NCI-H2107 treated with DMSO at 0.1 percent for 48 hours (cell line): Measurements from ENCODE around the gene PIAS2.
A peak's percentile ranks its signal among the peaks of the same experiment; 100 is the strongest.
"Not testable (repeated sequence)": the region's sequence is repeated elsewhere in the genome, so short reads cannot be mapped to it uniquely, and the experiment has no call there.

Experiments
- DNase-seq: peaks from one replicate; lab custom pipeline; 2025; ENCODE audit not compliant: unreplicated experiment; lab: John Stamatoyannopoulos, UW

PIAS2 gene, protein sequence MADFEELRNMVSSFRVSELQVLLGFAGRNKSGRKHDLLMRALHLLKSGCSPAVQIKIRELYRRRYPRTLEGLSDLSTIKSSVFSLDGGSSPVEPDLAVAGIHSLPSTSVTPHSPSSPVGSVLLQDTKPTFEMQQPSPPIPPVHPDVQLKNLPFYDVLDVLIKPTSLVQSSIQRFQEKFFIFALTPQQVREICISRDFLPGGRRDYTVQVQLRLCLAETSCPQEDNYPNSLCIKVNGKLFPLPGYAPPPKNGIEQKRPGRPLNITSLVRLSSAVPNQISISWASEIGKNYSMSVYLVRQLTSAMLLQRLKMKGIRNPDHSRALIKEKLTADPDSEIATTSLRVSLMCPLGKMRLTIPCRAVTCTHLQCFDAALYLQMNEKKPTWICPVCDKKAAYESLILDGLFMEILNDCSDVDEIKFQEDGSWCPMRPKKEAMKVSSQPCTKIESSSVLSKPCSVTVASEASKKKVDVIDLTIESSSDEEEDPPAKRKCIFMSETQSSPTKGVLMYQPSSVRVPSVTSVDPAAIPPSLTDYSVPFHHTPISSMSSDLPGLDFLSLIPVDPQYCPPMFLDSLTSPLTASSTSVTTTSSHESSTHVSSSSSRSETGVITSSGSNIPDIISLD

DNA sequence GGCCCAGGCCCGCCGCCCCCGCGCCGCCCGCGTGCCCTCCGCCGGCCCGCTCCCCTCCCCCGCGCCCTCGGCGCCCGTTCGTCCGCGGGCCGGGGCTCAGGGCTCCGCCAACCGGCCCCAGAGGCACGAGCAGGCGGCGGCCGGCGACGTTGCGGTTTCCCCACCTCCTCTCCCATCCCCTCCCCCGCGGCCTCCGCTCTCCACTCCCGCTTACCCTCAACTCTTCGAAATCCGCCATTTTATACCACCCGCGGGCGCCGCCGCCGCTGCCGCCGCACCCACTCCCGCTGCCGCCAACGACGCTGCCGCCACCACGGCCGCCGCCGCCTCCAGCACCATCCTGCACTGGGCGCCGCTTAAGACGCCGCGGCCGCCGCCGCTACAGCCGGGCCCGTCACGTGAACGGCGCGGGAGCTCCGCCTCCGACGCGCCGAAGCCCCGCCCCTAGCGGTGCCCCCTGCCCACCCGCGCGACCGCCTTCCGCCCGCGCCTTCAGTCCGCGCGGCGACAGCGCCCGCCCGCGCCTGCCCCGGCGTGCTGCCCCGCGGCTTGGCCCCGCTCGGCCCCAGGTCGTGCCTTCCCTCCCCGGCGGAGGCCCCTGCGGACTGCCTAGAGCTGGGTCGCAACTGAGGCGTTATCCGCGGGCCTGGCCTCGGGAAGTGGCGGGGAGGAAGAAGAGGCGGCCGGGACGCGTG lies at the start of gene PIAS2, which contains the start of gene KATNAL2:
Gene PIAS2 (minus strand): TSS at position 400 of the 695 bp plus-strand sequence. CDS start 162 bp downstream, at position 238.
Gene KATNAL2 (plus strand): TSS at position 495 of the 695 bp plus-strand sequence. CDS start 29,271 bp downstream, outside the sequence.
- peak; percentile 77 for DNase-seq

DNA sequence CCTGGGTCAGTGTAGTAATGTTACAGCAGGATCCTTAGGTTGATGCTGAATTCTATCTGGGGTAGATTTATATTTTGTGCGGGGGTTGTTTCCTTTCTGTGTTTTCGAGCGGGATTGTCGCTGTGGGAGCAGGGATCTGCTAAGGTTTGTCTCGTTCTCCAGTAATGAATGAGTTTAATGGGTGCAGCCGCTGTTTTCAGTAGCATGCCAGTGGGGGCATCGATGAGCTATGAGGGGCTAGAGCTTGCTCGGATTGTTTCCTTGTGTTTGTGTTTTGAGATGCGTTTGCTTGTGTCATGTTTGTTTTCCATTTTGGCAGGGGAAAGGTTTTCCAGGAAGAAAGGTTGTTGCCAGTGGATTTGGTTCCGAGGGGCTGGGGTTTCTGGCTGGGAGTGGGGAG lies 49.0 kb upstream of the PIAS2 start:
- not testable (repeated sequence) for DNase-seq

GRCh38 chr18:46964579-46965293 lies 47.4 kb upstream of the PIAS2 start:
- not testable (repeated sequence) for DNase-seq

GRCh38 chr18:46963656-46964578 lies 46.6 kb upstream of the PIAS2 start:
- not testable (repeated sequence) for DNase-seq

- no peak for DNase-seq
Measured at GRCh38 chr18:46958209-46958608, 40.9 kb upstream of the PIAS2 start.

DNA sequence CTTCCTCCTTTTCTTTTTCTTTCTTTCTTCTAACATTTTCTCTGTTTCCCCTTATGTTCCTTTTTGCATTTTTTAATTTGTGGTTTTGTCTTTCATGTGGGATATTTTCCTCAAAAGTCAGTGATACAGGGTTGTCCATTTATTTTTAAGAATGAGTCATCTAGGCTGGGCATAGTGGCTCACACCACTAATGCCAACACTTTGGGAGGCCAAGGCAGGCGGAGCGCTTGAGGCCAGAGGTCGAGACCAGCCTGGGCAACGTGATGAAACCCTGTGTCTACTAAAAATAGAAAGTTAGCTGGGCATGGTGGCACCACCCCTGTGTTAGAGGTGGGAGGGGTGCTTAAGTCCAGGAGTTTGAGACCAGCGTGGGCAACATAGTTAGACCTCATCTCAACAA lies 35.9 kb upstream of the PIAS2 start:
- no peak for DNase-seq

- peak; percentile 12 for DNase-seq
Measured at GRCh38 chr18:46950064-46950656, 32.9 kb upstream of the PIAS2 start.

GRCh38 chr18:46946656-46947282 lies 29.5 kb upstream of the PIAS2 start:
- DNase-seq: peak; percentile 85

- DNase-seq: no peak
Measured at GRCh38 chr18:46942646-46943045, 25.3 kb upstream of the PIAS2 start.

DNA sequence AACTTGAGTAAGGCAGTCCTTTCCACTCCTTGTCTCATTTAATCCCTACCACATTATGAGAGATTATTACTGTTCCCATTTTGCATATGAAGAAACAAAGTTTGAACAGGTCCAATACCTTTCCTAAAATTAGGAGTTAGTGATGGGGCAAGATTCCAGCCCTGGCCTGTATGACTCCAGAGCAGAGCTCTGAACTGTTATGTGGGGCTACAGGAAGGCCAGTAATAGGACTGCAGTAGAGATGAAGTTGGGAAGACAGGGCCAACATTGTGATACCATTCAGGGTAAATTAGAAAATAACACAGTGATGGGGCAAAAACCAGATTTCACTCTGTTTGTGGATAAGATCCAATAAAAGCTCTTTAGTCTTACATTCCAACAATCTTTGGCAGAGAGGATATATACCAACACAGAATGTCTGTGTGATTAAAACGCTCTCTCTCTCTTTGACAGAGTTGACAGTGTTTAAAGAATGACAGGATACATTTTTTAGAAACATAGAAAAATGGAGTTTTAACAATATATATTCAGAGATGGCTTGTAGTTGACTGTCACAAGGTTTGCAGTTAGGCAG lies 22.8 kb upstream of the PIAS2 start:
- DNase-seq: no peak

GRCh38 chr18:46939337-46939963 lies 22.1 kb upstream of the PIAS2 start:
- no peak for DNase-seq

GRCh38 chr18:46920653-46921052 lies 3.3 kb upstream of the PIAS2 start:
- no peak for DNase-seq

GRCh38 chr18:46920067-46920466 lies 2.8 kb upstream of the PIAS2 start:
- DNase-seq: no peak

DNA sequence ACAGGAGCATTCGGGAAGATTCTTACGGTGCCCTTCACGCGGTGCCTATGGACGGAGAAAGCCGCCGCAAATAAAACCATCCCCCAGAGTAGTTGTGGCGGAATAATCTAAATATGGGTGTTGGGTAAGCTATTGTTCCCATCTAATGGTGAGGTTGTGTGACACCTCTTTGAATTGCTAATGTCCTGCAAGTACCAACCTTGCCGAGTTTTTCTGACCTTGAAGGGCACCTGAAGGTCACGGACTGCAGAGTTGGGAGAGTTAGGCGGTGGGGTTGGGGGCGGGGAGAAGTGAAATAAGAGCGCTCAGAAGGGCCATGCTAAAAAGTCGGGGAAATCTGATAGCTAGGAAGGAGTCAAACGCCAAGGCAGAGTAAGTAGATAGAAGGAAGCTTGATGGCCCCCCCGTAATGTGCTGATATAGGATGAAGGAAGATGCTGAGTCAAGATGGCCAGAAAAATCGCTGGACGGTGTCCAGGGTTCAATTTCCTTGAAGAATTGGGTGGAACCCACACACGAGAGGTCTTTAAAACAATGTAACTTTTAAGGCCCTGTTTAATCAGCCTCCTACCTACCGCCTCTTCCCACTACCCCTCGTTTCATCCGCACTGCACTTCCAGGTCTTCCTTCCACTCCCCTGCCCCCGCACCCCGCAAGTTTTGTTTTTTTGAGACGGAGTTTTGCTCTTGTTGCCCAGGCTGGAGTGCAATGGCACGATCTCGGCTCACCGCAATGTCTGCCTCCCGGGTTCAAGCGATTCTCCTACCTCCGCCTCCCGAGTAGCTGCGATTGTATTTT lies 695 bp upstream of the PIAS2 start:
- DNase-seq: peak; percentile 79

- peak; percentile 50 for DNase-seq
Measured at GRCh38 chr18:46916551-46917107, 678 bp downstream of the PIAS2 start.

DNA sequence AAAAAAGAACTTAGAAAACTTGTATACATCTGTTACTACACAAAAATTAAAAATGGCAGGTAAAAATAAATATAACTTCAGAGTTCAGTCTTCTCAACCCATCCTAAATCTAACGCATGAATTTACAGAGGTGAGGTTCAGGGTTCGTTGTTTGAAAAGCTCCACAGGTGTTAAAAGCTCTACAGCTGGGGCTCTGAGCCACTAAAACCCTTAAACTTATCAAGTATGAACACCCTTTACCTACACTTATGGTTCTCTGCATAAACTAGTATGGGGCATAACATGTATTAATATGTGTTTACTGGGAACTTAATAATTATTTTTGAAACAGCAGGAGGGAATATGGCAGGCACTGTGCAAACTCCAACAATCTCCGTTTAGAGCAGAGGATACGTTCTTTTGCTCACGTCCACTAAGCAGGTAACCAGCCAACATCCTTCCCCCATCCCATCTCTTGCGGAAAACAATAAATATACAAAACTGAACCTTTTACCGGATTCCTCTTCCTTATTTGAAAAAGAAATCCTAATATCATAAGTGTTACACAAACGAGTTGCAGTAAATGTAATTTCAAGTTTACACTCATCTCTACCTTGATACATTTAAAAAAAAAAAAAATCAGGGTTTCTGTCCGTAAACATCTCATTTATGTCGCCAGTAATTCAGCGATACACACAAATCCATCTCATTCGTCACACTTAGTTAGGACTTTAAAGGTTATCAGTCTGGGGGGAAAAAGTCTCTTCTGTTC lies 1.3 kb downstream of the PIAS2 start:
- peak; percentile 35 for DNase-seq
